Adrenal gland (tissue), 5 donors: ENCODE data around the gene TMA7.

Experiments used
- CTCF ChIP-seq, 6 experiments: fragments of 450-650 bp in 4 of 6; fragments of 200-600 bp in 2 of 6; sonication (generic) in 1 of 6; IDR thresholded peaks; 1 replicate in 5 of 6; 2 replicates in 1 of 6; pipeline versions ENCODE4 v1.5.1 to v1.8.0; 2016 to 2021; ENCODE audit warnings: antibody characterized with exemption in 6 of 6, mild to moderate bottlenecking in 2 of 6, moderate library complexity in 1 of 6
- POLR2A ChIP-seq, 2 donors: fragments of 450-650 bp; IDR thresholded peaks; one replicate each; pipeline ENCODE4 v1.6.1; 2017; ENCODE audit warnings: antibody characterized with exemption in 2 of 2, mild to moderate bottlenecking in 2 of 2, moderate library complexity in 1 of 2
- donor health status: DM: no; HTN: no; CAD: no.

GRCh38 chr3:48411041-48411588 is 28.9 kb upstream of the TMA7 start:
- TF ChIP-seq CTCF (IDR thresholded peaks at IDR 0.05) (no peak), POLR2A (IDR thresholded peaks at IDR 0.05) (no peak)
